Measurements from ENCODE around the gene FKBP8.
A peak's percentile ranks its signal among the peaks of the same experiment; 100 is the strongest.

Gene FKBP8

GRCh38 chr19:18503971-18504885 is 39.1 kb downstream of the FKBP8 start:
- H3K27ac ChIP-seq = peak overlapping the region; percentile 27 to 83
- no peak for DNase-seq (ENCODE audit: low spot score)
- no peak for TF ChIP-seq CTCF (IDR thresholded peaks at IDR 0.05)
- no peak overlapping the region for H3K4me3 ChIP-seq

DNA sequence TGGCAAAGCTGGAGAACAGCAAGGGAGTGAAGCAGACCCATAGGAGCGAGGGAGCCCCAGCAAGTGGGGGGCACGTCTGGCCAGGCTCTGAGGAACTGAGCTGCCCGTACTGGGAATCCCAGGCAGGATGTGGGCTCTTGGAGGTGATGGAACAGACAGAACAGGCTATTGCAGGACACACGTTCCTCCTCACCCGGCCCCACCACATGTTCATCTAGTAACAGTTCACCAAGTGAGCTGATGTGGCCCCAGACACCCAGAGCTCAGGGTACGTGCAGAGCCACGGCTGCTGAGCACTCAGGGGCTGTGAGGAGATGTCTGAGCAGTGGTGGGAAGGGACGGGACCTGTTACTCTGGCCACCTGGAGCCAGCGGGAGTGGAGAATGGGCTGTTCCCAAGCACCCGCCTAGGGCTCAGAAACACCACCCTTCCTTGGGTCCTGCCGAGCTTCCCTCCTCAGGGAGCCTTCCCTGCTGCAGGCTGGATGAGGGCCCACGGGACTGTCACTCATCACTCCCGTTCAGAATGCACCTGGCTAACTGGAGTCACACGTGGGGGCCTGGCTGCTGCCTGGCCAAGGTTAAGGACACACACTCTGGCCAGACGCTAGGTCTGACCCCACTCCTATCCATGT is 39.9 kb downstream of the FKBP8 start:
- TF ChIP-seq CTCF (IDR thresholded peaks at IDR 0.05) = no peak
- peak overlapping the region; percentile 7 to 83 for H3K27ac ChIP-seq
- no peak for DNase-seq (ENCODE audit: low spot score)
- H3K4me3 ChIP-seq = peak overlapping the region; percentile 19

DNA sequence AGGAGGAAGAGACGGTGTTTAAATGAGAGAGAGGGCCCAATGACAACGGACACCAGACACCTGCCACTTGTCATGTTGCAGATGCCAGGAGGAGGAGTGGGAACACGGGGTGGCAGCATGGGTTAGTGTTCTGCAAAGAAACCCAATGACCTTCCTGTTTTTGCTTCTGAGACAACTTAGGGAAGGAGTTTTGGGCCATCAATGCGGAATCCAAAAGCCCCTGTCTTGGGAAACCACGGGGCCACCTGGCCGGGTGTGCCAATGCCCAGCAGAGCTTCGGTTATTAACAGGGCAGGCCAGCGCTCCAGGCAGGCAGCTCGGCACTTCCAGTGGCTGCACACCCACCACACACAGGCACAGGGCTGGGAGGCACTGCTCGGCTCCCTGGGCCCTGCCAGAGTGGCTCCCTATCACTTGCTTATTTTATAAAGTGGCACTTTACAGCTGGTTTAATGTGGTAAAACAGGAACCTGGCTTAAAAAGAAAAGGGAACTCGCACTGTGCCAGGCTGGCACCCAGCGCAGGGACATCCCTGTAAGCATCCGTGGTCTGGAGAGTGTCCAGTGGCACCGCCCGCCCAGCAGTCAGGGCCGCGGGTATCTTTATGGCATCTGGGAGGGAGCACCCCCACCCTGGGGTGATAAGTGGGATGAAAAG is 40.6 kb downstream of the FKBP8 start:
- no peak for DNase-seq (ENCODE audit: low spot score)
- Histone ChIP-seq H3K27ac (peak overlapping the region; percentile 52 to 83), H3K4me3 (peak overlapping the region; percentile 19)
- TF ChIP-seq CTCF (IDR thresholded peaks at IDR 0.05) = no peak

- TF ChIP-seq CTCF (IDR thresholded peaks at IDR 0.05) = no peak
- Histone ChIP-seq H3K4me3 (peak overlapping the region; percentile 44), H3K27ac (peak overlapping the region; percentile 52 to 83)
- no peak for DNase-seq (ENCODE audit: low spot score)
These were observed 41.1 kb downstream of the FKBP8 start for GRCh38 chr19:18502246-18502637.

- TF ChIP-seq CTCF (IDR thresholded peaks at IDR 0.05) = no peak
- peak overlapping the region; percentile 44 for H3K4me3 ChIP-seq
- DNase-seq (ENCODE audit: low spot score) = no peak
These were observed 41.5 kb downstream of the FKBP8 start for GRCh38 chr19:18501832-18502231.

DNA sequence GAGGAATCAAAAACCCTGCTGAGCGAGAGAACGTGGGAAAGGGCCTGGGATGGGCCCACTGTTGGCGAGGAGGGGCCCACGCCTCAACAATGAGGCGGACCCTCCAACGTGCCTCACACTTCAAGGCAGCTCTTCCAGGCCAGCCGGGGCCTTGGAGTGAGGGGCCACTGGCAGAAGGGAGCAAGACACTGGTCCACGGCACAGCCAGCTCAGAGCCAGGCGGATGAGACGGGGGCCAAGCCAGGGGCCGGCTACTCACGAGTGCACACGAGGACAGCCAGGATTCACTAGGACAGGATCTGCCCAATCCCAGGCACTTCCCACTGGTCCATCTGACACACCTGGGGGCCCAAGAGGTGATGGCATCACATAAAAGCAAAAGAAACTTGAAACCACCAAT is 42.0 kb downstream of the FKBP8 start:
- H3K27ac ChIP-seq = peak overlapping the region; percentile 73 to 83
- no peak for TF ChIP-seq CTCF (IDR thresholded peaks at IDR 0.05)
- H3K4me3 ChIP-seq = no peak overlapping the region
- DNase-seq (ENCODE audit: low spot score) = no peak

More at GRCh38 chr19:18501832-18502231, 41.5 kb downstream of the FKBP8 start:
- peak overlapping the region; percentile 73 to 83 for H3K27ac ChIP-seq
